SK-N-SH (cell line): Measurements from ENCODE around the gene ATP6V0E2. TPM values are rescaled to one million over a fixed set of nuclear protein-coding genes. Genes with fewer than 3 reads are reported as not detected.

ENCODE experiments used
- CTCF ChIA-PET: fragments of 300-600, 350-600 bp; formaldehyde crosslinking; extraction: SDS; loops from one replicate; lab custom pipeline; 2021; lab: Yijun Ruan, JAX
- POLR2A ChIA-PET: fragments of 350-600 bp; sonication (Branson Sonifier 250); formaldehyde crosslinking; extraction: SDS; loops from one replicate; lab custom pipeline; 2020; ENCODE audit warnings: antibody characterized with exemption, inconsistent platforms; lab: Yijun Ruan, JAX
- DNase-seq: peaks from one replicate; pipeline ENCODE4 v3.0.0; 2012
- H2AFZ ChIP-seq: fragments of 200-600 bp; sonication (generic); 2 replicates; pipeline ENCODE4 v1.8.1; 2016; ENCODE audit warnings: antibody characterized with exemption, mild to moderate bottlenecking, low read depth
- H3F3A ChIP-seq: fragments of 200-600 bp; sonication (generic); replicated peaks from 2 replicates; pipeline ENCODE3; 2016; ENCODE audit warnings: antibody characterized with exemption, mild to moderate bottlenecking; ENCODE audit not compliant: insufficient read depth
- H3K27ac ChIP-seq, 2 experiments: fragments of 200-500 bp in 1 of 2; fragments of 200-600 bp in 1 of 2; sonication (Bioruptor generic) in 1 of 2; sonication (generic), shearing (Covaris generic) in 1 of 2; 2 replicates each; pipeline versions ENCODE4 v1.5.1 to v1.6.1; 2014 to 2016; ENCODE audit warnings: low read depth in 2 of 2, inconsistent platforms in 1 of 2, low read length in 1 of 2, mild to moderate bottlenecking in 1 of 2, mixed read lengths in 1 of 2
- H3K27me3 ChIP-seq: fragments of 200-600 bp; sonication (generic), shearing (Covaris generic); 2 replicates; pipeline ENCODE4 v1.6.1; 2016; ENCODE audit warnings: mixed run types; ENCODE audit not compliant: insufficient read depth
- H3K36me3 ChIP-seq, 2 experiments: fragments of 200-500 bp in 1 of 2; fragments of 200-600 bp in 1 of 2; sonication (Bioruptor generic) in 1 of 2; sonication (generic) in 1 of 2; replicated peaks in 1 of 2; 2 replicates each; pipeline versions ENCODE3 to v1.5.1; 2014 to 2016; ENCODE audit warnings: low read length in 1 of 2, mild to moderate bottlenecking in 1 of 2; ENCODE audit not compliant: insufficient read depth in 2 of 2, control insufficient read depth in 1 of 2
- H3K4me1 ChIP-seq, 2 experiments: fragments of 200-500 bp in 1 of 2; fragments of 200-600 bp in 1 of 2; sonication (Bioruptor generic) in 1 of 2; sonication (generic), shearing (Covaris generic) in 1 of 2; 2 replicates each; pipeline versions ENCODE4 v1.5.1 to v1.6.1; 2014 to 2016; ENCODE audit warnings: low read depth in 1 of 2, low read length in 1 of 2, mixed run types in 1 of 2; ENCODE audit not compliant: insufficient read depth in 2 of 2, control insufficient read depth in 1 of 2
- H3K4me2 ChIP-seq: fragments of 200-600 bp; sonication (generic), shearing (Covaris generic); 2 replicates; pipeline ENCODE4 v1.6.1; 2017; ENCODE audit warnings: mixed run types
- H3K4me3 ChIP-seq, 2 experiments: fragments of 200-500 bp in 1 of 2; fragments of 200-600 bp in 1 of 2; sonication (Bioruptor generic) in 1 of 2; sonication (generic), shearing (Covaris generic) in 1 of 2; 2 replicates each; pipeline versions ENCODE4 v1.5.1 to v1.8.1; 2014 to 2016; ENCODE audit warnings: low read depth in 2 of 2, inconsistent platforms in 1 of 2, low read length in 1 of 2, mild to moderate bottlenecking in 1 of 2, mixed read lengths in 1 of 2, moderate library complexity in 1 of 2
- H3K79me2 ChIP-seq: fragments of 200-600 bp; sonication (generic); 2 replicates; pipeline ENCODE4 v1.8.1; 2017; ENCODE audit warnings: mild to moderate bottlenecking; ENCODE audit not compliant: insufficient read depth
- H3K9ac ChIP-seq: fragments of 200-600 bp; sonication (generic); 2 replicates; pipeline ENCODE4 v1.6.1; 2017; ENCODE audit warnings: mixed run types
- H3K9me2 ChIP-seq: fragments of 200-600 bp; sonication (generic); 2 replicates; pipeline ENCODE4 v1.6.1; 2017; ENCODE audit warnings: mixed run types
- H3K9me3 ChIP-seq: fragments of 200-600 bp; sonication (generic); 2 replicates; pipeline ENCODE4 v1.6.1; 2017; ENCODE audit warnings: mixed run types, mild to moderate bottlenecking, moderate library complexity
- H4K20me1 ChIP-seq: fragments of 200-600 bp; sonication (generic); 2 replicates; pipeline ENCODE4 v1.6.1; 2017; ENCODE audit warnings: mild to moderate bottlenecking, mixed run types; ENCODE audit not compliant: insufficient read depth
- EZH2phosphoT487 ChIP-seq: fragments of 200-600 bp; sonication (generic); IDR thresholded peaks from 2 replicates; pipeline ENCODE4 v1.6.1; 2017; ENCODE audit warnings: low read depth, mixed run types, mild to moderate bottlenecking, antibody characterized with exemption, moderate library complexity, borderline replicate concordance
- FOSL2 ChIP-seq: IDR thresholded peaks from 2 replicates; pipeline ENCODE4 v1.4.0; 2012; ENCODE audit warnings: low read depth, mild to moderate bottlenecking, moderate library complexity, borderline replicate concordance
- GABPA ChIP-seq: IDR thresholded peaks from 2 replicates; pipeline ENCODE4 v1.4.0; 2012; ENCODE audit warnings: low read depth, mild to moderate bottlenecking
- JUND ChIP-seq: IDR thresholded peaks from 2 replicates; pipeline ENCODE4 v1.4.0; 2012
- MEF2A ChIP-seq: IDR thresholded peaks from 2 replicates; pipeline ENCODE4 v1.4.0; 2012; ENCODE audit warnings: low read depth, borderline replicate concordance
- MXI1 ChIP-seq: IDR thresholded peaks from 2 replicates; pipeline ENCODE4 v1.6.1; 2012; ENCODE audit warnings: mild to moderate bottlenecking, low read depth, low read length, improper control_type of control experiment
- POLR2AphosphoS5 ChIP-seq: IDR thresholded peaks from 2 replicates; pipeline ENCODE4 v1.6.1; 2012; ENCODE audit warnings: low read depth, low read length
- RCOR1 ChIP-seq: fragments of 150-350 bp; IDR thresholded peaks from 2 replicates; pipeline ENCODE4 v1.6.1; 2017; ENCODE audit warnings: antibody characterized with exemption, low read length
- RXRA ChIP-seq: IDR thresholded peaks from 2 replicates; pipeline ENCODE4 v1.4.0; 2012; ENCODE audit warnings: low read depth, mild to moderate bottlenecking, borderline replicate concordance
- SIN3A ChIP-seq: IDR thresholded peaks from 2 replicates; pipeline ENCODE4 v1.6.1; 2012; ENCODE audit warnings: low read depth, mild to moderate bottlenecking, low read length, moderate library complexity, borderline replicate concordance
- TCF12 ChIP-seq: IDR thresholded peaks from 2 replicates; pipeline ENCODE4 v1.4.0; 2012
- WGBS: methylation state at CpG from one replicate; pipeline ENCODE4 v1.1.6; 2017; ENCODE audit warnings: low lambda C conversion rate; 5-methylcytosine and 5-hydroxymethylcytosine counted together
- polyA plus RNA-seq, 3 experiments: library from polyadenylated mRNA; depleted of rRNA; stranded (reverse); fragments of >200 nt; gene quantifications; 2 replicates each; pipeline ENCODE4 v1.2.3, GENCODE V29; 2012
- TF ChIP-seq, protein P1 (sequence below): fragments of 150-350 bp; IDR thresholded peaks from 2 replicates; pipeline ENCODE4 v1.6.1; 2017; ENCODE audit warnings: antibody characterized with exemption, low read length, low read depth, borderline replicate concordance
- TF ChIP-seq, protein P2 (sequence below): IDR thresholded peaks from 2 replicates; pipeline ENCODE4 v1.4.0; 2012; ENCODE audit warnings: low read depth, borderline replicate concordance
- TF ChIP-seq, protein P3 (sequence below): IDR thresholded peaks from 2 replicates; pipeline ENCODE4 v1.4.0; 2012; ENCODE audit warnings: low read depth, borderline replicate concordance
- TF ChIP-seq, protein P4 (sequence below): IDR thresholded peaks from 2 replicates; pipeline ENCODE4 v1.4.0; 2012; ENCODE audit warnings: low read depth
- TF ChIP-seq, protein P5 (sequence below): fragments of 200-600 bp; sonication (generic); IDR thresholded peaks from 2 replicates; pipeline ENCODE4 v1.6.1; 2017; ENCODE audit warnings: antibody characterized with exemption, mild to moderate bottlenecking, moderate library complexity

ATP6V0E2 gene
- polyA plus RNA-seq, 1 of the 3 experiments (the other 2 are of a cell fraction): 49.6 TPM

DNA sequence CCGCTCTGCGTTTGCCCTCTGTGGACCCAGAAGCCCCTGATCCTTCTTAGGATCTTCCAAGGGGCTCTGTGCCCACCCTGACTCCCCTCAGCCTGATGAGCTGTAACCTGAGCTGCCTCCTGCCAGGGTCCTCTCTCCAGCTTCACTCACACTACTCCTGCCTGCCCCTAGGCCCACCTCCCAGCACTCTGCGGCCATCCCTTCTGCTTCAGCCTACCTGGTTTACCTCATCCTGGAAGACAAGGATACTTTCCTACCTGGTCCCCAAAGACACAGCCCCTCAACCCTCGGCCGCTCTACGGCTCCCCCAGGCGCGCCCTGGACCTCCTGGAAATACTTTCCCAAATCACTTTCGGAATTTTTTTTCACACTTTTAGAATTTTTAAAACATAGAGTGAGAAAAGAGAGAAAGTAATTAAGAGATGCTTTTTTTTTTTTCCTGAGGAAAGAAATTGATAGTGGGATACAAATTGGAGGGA is 42.0 kb upstream of the ATP6V0E2 start:
- no peak overlapping the region for H2AFZ ChIP-seq
- no peak overlapping the region for H3K4me3 ChIP-seq
- no peaks in the 10 kb centered on the region for H3K36me3 ChIP-seq
- TF ChIP-seq, protein P1, sequence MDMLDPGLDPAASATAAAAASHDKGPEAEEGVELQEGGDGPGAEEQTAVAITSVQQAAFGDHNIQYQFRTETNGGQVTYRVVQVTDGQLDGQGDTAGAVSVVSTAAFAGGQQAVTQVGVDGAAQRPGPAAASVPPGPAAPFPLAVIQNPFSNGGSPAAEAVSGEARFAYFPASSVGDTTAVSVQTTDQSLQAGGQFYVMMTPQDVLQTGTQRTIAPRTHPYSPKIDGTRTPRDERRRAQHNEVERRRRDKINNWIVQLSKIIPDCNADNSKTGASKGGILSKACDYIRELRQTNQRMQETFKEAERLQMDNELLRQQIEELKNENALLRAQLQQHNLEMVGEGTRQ: no peak
- TF ChIP-seq MEF2A (no peak), RCOR1 (no peak), GABPA (no peak), TCF12 (no peak)
- TF ChIP-seq, protein P2, sequence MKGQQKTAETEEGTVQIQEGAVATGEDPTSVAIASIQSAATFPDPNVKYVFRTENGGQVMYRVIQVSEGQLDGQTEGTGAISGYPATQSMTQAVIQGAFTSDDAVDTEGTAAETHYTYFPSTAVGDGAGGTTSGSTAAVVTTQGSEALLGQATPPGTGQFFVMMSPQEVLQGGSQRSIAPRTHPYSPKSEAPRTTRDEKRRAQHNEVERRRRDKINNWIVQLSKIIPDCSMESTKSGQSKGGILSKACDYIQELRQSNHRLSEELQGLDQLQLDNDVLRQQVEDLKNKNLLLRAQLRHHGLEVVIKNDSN: no peak
- TF ChIP-seq, protein P3, sequence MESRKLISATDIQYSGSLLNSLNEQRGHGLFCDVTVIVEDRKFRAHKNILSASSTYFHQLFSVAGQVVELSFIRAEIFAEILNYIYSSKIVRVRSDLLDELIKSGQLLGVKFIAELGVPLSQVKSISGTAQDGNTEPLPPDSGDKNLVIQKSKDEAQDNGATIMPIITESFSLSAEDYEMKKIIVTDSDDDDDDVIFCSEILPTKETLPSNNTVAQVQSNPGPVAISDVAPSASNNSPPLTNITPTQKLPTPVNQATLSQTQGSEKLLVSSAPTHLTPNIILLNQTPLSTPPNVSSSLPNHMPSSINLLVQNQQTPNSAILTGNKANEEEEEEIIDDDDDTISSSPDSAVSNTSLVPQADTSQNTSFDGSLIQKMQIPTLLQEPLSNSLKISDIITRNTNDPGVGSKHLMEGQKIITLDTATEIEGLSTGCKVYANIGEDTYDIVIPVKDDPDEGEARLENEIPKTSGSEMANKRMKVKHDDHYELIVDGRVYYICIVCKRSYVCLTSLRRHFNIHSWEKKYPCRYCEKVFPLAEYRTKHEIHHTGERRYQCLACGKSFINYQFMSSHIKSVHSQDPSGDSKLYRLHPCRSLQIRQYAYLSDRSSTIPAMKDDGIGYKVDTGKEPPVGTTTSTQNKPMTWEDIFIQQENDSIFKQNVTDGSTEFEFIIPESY: no peak
- no peak overlapping the region for H3K9ac ChIP-seq
- H4K20me1 ChIP-seq: no peaks in the 10 kb centered on the region
- WGBS: 58% methylated on average over 9 of the region's 9 CpGs
- no peaks in the 10 kb centered on the region for H3K9me2 ChIP-seq
- peaks cover 42% of the 10 kb centered on the region for H3K27me3 ChIP-seq
- no peak overlapping the region for H3K27ac ChIP-seq
- CTCF ChIA-PET: interaction anchor here (0.7 to 1.7 kb wide), 2 partner anchors 24 to 42 kb away, joined by 3 to 11 read pairs; no protein-coding TSS in a partner anchor
- no peak for DNase-seq
- no peaks in the 10 kb centered on the region for H3K79me2 ChIP-seq
- peaks cover 0 to 2% of the 10 kb centered on the region in 2 experiments; a peak in 1 of 4 replicates for H3K4me1 ChIP-seq
- H3K9me3 ChIP-seq: no peaks in the 10 kb centered on the region
- POLR2A ChIA-PET: no interaction called here
- H3F3A ChIP-seq: no peaks in the 10 kb centered on the region
- H3K4me2 ChIP-seq: no peak overlapping the region

DNA sequence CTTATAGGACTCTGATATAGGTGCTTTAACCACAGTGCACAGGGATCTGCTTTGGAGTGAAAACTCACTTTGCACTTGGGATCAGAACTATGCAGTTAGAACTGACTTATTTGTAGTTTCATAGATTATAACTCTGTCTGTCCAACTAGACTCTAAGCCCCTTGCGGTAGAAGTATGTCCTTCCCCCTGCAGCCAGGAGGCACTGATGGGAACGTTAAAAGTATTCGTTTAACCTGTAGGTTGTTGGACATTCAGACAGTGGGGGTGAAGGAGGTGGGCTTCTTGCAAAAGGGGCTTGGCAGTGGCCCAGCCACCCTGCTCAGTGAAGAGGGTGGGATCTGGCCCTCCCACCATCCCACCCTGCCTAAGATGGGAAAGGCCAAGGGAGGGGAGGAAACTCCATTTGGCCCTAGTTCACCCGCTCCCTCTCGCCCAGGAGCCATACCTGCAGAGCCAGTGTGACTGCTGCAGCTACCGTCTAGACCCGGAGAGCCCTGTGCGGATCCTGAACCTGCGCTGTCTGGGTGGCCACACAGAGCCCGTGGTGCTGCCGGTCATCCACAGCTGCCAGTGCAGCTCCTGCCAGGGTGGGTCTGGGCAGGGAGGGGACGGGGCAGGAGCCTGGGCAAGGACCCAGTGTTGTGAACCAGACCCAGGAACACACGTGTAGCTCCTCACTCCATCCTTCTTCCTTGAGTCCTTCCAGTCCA is 41.3 kb upstream of the ATP6V0E2 start:
- 18% methylated on average over 5 of the region's 13 CpGs for WGBS
- Histone ChIP-seq H3K27ac (no peak overlapping the region), H4K20me1 (no peaks in the 10 kb centered on the region), H3K4me2 (no peak overlapping the region), H3K9me2 (no peaks in the 10 kb centered on the region), H2AFZ (no peak overlapping the region), H3K4me1 (peaks cover 0 to 2% of the 10 kb centered on the region in 2 experiments; a peak in 1 of 4 replicates), H3K79me2 (no peaks in the 10 kb centered on the region), H3K36me3 (no peaks in the 10 kb centered on the region), H3K9ac (no peak overlapping the region), H3F3A (no peaks in the 10 kb centered on the region), H3K4me3 (no peak overlapping the region), H3K9me3 (no peaks in the 10 kb centered on the region), H3K27me3 (peaks cover 42% of the 10 kb centered on the region)
- DNase-seq: no peak
- POLR2A ChIA-PET: no interaction called here
- CTCF ChIA-PET: interaction anchor here (0.8 to 1.7 kb wide), 3 partner anchors 25 to 87 kb away, joined by 3 to 11 read pairs (median 3); no protein-coding TSS in a partner anchor
- TF ChIP-seq SIN3A (no peak), FOSL2 (no peak), POLR2AphosphoS5 (no peak), MXI1 (no peak), RXRA (no peak), JUND (no peak), EZH2phosphoT487 (no peak)
- TF ChIP-seq, protein P3: no peak
- TF ChIP-seq, protein P4, sequence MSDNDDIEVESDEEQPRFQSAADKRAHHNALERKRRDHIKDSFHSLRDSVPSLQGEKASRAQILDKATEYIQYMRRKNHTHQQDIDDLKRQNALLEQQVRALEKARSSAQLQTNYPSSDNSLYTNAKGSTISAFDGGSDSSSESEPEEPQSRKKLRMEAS: no peak
- TF ChIP-seq, protein P5, sequence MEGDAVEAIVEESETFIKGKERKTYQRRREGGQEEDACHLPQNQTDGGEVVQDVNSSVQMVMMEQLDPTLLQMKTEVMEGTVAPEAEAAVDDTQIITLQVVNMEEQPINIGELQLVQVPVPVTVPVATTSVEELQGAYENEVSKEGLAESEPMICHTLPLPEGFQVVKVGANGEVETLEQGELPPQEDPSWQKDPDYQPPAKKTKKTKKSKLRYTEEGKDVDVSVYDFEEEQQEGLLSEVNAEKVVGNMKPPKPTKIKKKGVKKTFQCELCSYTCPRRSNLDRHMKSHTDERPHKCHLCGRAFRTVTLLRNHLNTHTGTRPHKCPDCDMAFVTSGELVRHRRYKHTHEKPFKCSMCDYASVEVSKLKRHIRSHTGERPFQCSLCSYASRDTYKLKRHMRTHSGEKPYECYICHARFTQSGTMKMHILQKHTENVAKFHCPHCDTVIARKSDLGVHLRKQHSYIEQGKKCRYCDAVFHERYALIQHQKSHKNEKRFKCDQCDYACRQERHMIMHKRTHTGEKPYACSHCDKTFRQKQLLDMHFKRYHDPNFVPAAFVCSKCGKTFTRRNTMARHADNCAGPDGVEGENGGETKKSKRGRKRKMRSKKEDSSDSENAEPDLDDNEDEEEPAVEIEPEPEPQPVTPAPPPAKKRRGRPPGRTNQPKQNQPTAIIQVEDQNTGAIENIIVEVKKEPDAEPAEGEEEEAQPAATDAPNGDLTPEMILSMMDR: no peak
